Gastroesophageal sphincter (tissue), 4 donors: ENCODE results near the gene HBP1. TPM values are rescaled to one million over a fixed set of nuclear protein-coding genes. Genes with fewer than 3 reads are reported as not detected.

Experiments used
- ATAC-seq: fragments of 150-250 bp; one replicate; pipeline ENCODE4 v1.9.1; 2016; ENCODE audit warnings: mild to moderate bottlenecking, moderate library complexity
- H3K27ac ChIP-seq, 4 donors: fragments of 200-600 bp; sonication (generic) in 3 of 4; 1 replicate in 3 of 4; 2 replicates in 1 of 4; pipeline ENCODE4 v1.5.1; 2016 to 2019
- H3K27me3 ChIP-seq: fragments of 200-600 bp; sonication (generic); one replicate; pipeline ENCODE4 v1.5.1; 2019
- H3K36me3 ChIP-seq, 2 donors: fragments of 200-600 bp; sonication (generic); one replicate each; pipeline ENCODE4 v1.5.1; 2019; ENCODE audit warnings: control low read depth in 1 of 2
- H3K4me1 ChIP-seq, 3 donors: fragments of 200-600 bp; sonication (generic); 1 replicate in 2 of 3; 2 replicates in 1 of 3; pipeline ENCODE4 v1.5.1; 2016 to 2019; ENCODE audit warnings: control low read depth in 2 of 3
- H3K4me3 ChIP-seq, 2 donors: fragments of 200-600 bp; sonication (generic); one replicate each; pipeline ENCODE4 v1.5.1; 2019; ENCODE audit warnings: mild to moderate bottlenecking in 1 of 2, moderate library complexity in 1 of 2
- H3K9me3 ChIP-seq, 3 donors: fragments of 200-600 bp; sonication (generic); one replicate each; pipeline ENCODE4 v1.5.1; 2017 to 2019; ENCODE audit warnings: control low read depth in 2 of 3
- CTCF ChIP-seq, 4 experiments: fragments of 200-600 bp in 2 of 4; fragments of 450-650 bp in 2 of 4; sonication (generic) in 1 of 4; IDR thresholded peaks; one replicate each; pipeline ENCODE4 v1.5.1; 2017 to 2019; ENCODE audit warnings: antibody characterized with exemption in 4 of 4, mild to moderate bottlenecking in 2 of 4, moderate library complexity in 2 of 4
- EP300 ChIP-seq: sonication (generic); formaldehyde crosslinking; IDR thresholded peaks from one replicate; pipeline ENCODE4 v1.6.1; 2017; ENCODE audit warnings: antibody characterized with exemption, mild to moderate bottlenecking
- POLR2A ChIP-seq, 2 donors: fragments of 450-650 bp; IDR thresholded peaks; one replicate each; pipeline ENCODE4 v1.6.1; 2017; ENCODE audit warnings: antibody characterized with exemption in 2 of 2, mild to moderate bottlenecking in 2 of 2, moderate library complexity in 1 of 2
- POLR2AphosphoS5 ChIP-seq: sonication (generic); formaldehyde crosslinking; IDR thresholded peaks from one replicate; pipeline ENCODE4 v1.6.1; 2017; ENCODE audit warnings: antibody characterized with exemption
- WGBS, 2 donors: methylation state at CpG; one replicate each; pipeline ENCODE4 v1.1.5; 2018; ENCODE audit warnings: low coverage in 1 of 2; 5-methylcytosine and 5-hydroxymethylcytosine counted together
- total RNA-seq, 4 donors: library from RNA; depleted of rRNA; stranded (reverse); fragments of >200 nt; gene quantifications; one replicate each; pipeline ENCODE4 v1.1.0, GENCODE V29; 2016

HBP1 gene
- total RNA-seq, 4 donors from 2014 or later = 57.1 to 126 (median 118) TPM

GRCh38 chr7:107158028-107158427, 10.8 kb upstream of the HBP1 start:
- H3K27ac ChIP-seq = no peak overlapping the region
- no peak for TF ChIP-seq POLR2AphosphoS5
- no peak for TF ChIP-seq CTCF (IDR thresholded peaks at IDR 0.05)
- TF ChIP-seq POLR2A (IDR thresholded peaks at IDR 0.05) = no peak
- no peak for TF ChIP-seq EP300
- no peak for ATAC-seq
- no peaks in the 10 kb centered on the region for H3K4me1 ChIP-seq
- no peaks in the 10 kb centered on the region for H3K27me3 ChIP-seq
- WGBS, 2 donors = 80 to 86% methylated on average over 2 of the region's 2 CpGs
- H3K9me3 ChIP-seq = no peaks in the 10 kb centered on the region
- peaks cover 0 to 62% of the 10 kb centered on the region in 2 donors for H3K36me3 ChIP-seq
- H3K4me3 ChIP-seq = no peak overlapping the region

- no peak for ATAC-seq
- Histone ChIP-seq H3K4me1 (no peaks in the 10 kb centered on the region), H3K36me3 (peaks cover 0 to 47% of the 10 kb centered on the region in 2 donors), H3K4me3 (no peak overlapping the region), H3K27ac (no peak overlapping the region), H3K27me3 (no peaks in the 10 kb centered on the region), H3K9me3 (no peaks in the 10 kb centered on the region)
- TF ChIP-seq CTCF (IDR thresholded peaks at IDR 0.05) = no peak
- no peak for TF ChIP-seq POLR2AphosphoS5
- no peak for TF ChIP-seq POLR2A (IDR thresholded peaks at IDR 0.05)
- no peak for TF ChIP-seq EP300
- 66 to 80% methylated on average over 2 of the region's 2 CpGs for WGBS, 2 donors
Measured at GRCh38 chr7:107160389-107160788, 8.4 kb upstream of the HBP1 start.

GRCh38 chr7:107161415-107161814, 7.4 kb upstream of the HBP1 start:
- peaks cover 0 to 44% of the 10 kb centered on the region in 2 donors for H3K36me3 ChIP-seq
- ATAC-seq = no peak

GRCh38 chr7:107162475-107162874, 6.3 kb upstream of the HBP1 start:
- Histone ChIP-seq H3K4me1 (peaks cover 0 to 6% (median 0%) of the 10 kb centered on the region in 3 donors), H3K4me3 (no peak overlapping the region), H3K9me3 (no peaks in the 10 kb centered on the region), H3K27ac (no peak overlapping the region), H3K27me3 (no peaks in the 10 kb centered on the region), H3K36me3 (peaks cover 0 to 33% of the 10 kb centered on the region in 2 donors)
- 62 to 67% methylated on average over 3 to 5 of the region's 5 CpGs for WGBS, 2 donors
- no peak for TF ChIP-seq EP300
- no peak for TF ChIP-seq POLR2A (IDR thresholded peaks at IDR 0.05)
- no peak for TF ChIP-seq CTCF (IDR thresholded peaks at IDR 0.05)
- no peak for TF ChIP-seq POLR2AphosphoS5
- no peak for ATAC-seq

More at GRCh38 chr7:107161415-107161814, 7.4 kb upstream of the HBP1 start:
- 81 to 83% methylated on average over 3 of the region's 3 CpGs for WGBS, 2 donors
- Histone ChIP-seq H3K4me1 (no peaks in the 10 kb centered on the region), H3K9me3 (no peaks in the 10 kb centered on the region), H3K27me3 (no peaks in the 10 kb centered on the region), H3K4me3 (no peak overlapping the region), H3K27ac (no peak overlapping the region)
- TF ChIP-seq EP300 = no peak
- TF ChIP-seq POLR2A (IDR thresholded peaks at IDR 0.05) = no peak
- TF ChIP-seq POLR2AphosphoS5 = no peak
- no peak for TF ChIP-seq CTCF (IDR thresholded peaks at IDR 0.05)

GRCh38 chr7:107164092-107164491, 4.7 kb upstream of the HBP1 start:
- Histone ChIP-seq H3K4me3 (no peak overlapping the region), H3K9me3 (no peaks in the 10 kb centered on the region), H3K27ac (no peak overlapping the region), H3K36me3 (peaks cover 0 to 17% of the 10 kb centered on the region in 2 donors), H3K4me1 (peaks cover 0 to 8% (median 0%) of the 10 kb centered on the region in 3 donors), H3K27me3 (no peaks in the 10 kb centered on the region)
- TF ChIP-seq CTCF (IDR thresholded peaks at IDR 0.05) = no peak
- WGBS, 2 donors = 22 to 48% methylated on average over 2 of the region's 2 CpGs
- no peak for ATAC-seq
